Measurements from ENCODE around the gene RBP3. TPM values are rescaled to one million over a fixed set of nuclear protein-coding genes. Genes with fewer than 3 reads are reported as not detected.

Gene RBP3
- total RNA-seq, 1 donor from 2014 or later: not detected

GRCh38 chr10:47397256-47397655 is 49.1 kb downstream of the RBP3 start:
- DNase-seq (ENCODE audit: low read depth): no peak

GRCh38 chr10:47400251-47400650 is 52.1 kb downstream of the RBP3 start:
- DNase-seq (ENCODE audit: low read depth): no peak

GRCh38 chr10:47400786-47401185 is 52.6 kb downstream of the RBP3 start:
- no peak for DNase-seq (ENCODE audit: low read depth)

- no peak for DNase-seq (ENCODE audit: low read depth)
Observed at GRCh38 chr10:47401210-47401609, 53.0 kb downstream of the RBP3 start.

GRCh38 chr10:47401874-47402640 is 53.9 kb downstream of the RBP3 start:
- DNase-seq (ENCODE audit: low read depth): no peak

GRCh38 chr10:47402641-47403301 is 54.6 kb downstream of the RBP3 start:
- DNase-seq (ENCODE audit: low read depth): peak; percentile 88

- no peak for DNase-seq (ENCODE audit: low read depth)
Observed at GRCh38 chr10:47403446-47404318, 55.5 kb downstream of the RBP3 start.

GRCh38 chr10:47404446-47404845 is 56.3 kb downstream of the RBP3 start:
- no peak for DNase-seq (ENCODE audit: low read depth)

GRCh38 chr10:47404937-47405336 is 56.8 kb downstream of the RBP3 start:
- no peak for DNase-seq (ENCODE audit: low read depth)

GRCh38 chr10:47405857-47406547 is 57.8 kb downstream of the RBP3 start:
- DNase-seq (ENCODE audit: low read depth): no peak

- DNase-seq (ENCODE audit: low read depth): no peak
Observed at GRCh38 chr10:47406548-47406869, 58.3 kb downstream of the RBP3 start.

GRCh38 chr10:47406870-47407691 is 58.9 kb downstream of the RBP3 start:
- DNase-seq (ENCODE audit: low read depth): peak; percentile 49

Other genes with a start within 250 kb of the RBP3 start
- gene GDF10, start 48.2 kb upstream of the RBP3 start, total RNA-seq: not detected in 2 replicates
- gene GDF2, start 25.9 kb upstream of the RBP3 start, total RNA-seq: not detected in 2 replicates
- gene ZNF488, start 35.9 kb downstream of the RBP3 start, total RNA-seq: 0.19 and 0.31 TPM in 2 replicates
- not detected in 2 replicates for gene ANXA8, start 135.8 kb downstream of the RBP3 start, total RNA-seq
- gene FAM25G, start 143.3 kb downstream of the RBP3 start, total RNA-seq: not detected in 2 replicates
- gene AGAP9, start 175.3 kb downstream of the RBP3 start, total RNA-seq: 2.0 and 3.5 TPM in 2 replicates